Tibial nerve (tissue), 4 donors: Measurements from ENCODE around the gene CHD9NB. TPM values are rescaled to one million over a fixed set of nuclear protein-coding genes. Genes with fewer than 3 reads are reported as not detected.
A peak's percentile ranks its signal among the peaks of the same experiment; 100 is the strongest.

ENCODE experiments used
- DNase-seq, 2 donors: peaks; one replicate each; pipeline ENCODE4 v3.0.0-alpha.2; 2019; ENCODE audit warnings: low spot score in 2 of 2
- H3K27ac ChIP-seq, 4 donors: fragments of 200-600 bp; sonication (generic) in 3 of 4; one replicate each; pipeline ENCODE4 v1.5.1; 2017 to 2019; ENCODE audit warnings: mild to moderate bottlenecking in 1 of 4
- H3K27me3 ChIP-seq, 2 donors: fragments of 200-600 bp; sonication (generic) in 1 of 2; one replicate each; pipeline versions ENCODE4 v1.5.1 to v1.6.0; 2017 to 2019
- H3K36me3 ChIP-seq, 3 donors: fragments of 200-600 bp; sonication (generic); one replicate each; pipeline ENCODE4 v1.5.1; 2018 to 2019
- H3K4me1 ChIP-seq, 4 donors: fragments of 200-600 bp; sonication (generic) in 3 of 4; one replicate each; pipeline ENCODE4 v1.5.1; 2017 to 2019
- H3K4me3 ChIP-seq, 4 donors: fragments of 200-600 bp; sonication (generic) in 3 of 4; one replicate each; pipeline ENCODE4 v1.5.1; 2017 to 2019; ENCODE audit warnings: mild to moderate bottlenecking in 1 of 4, moderate library complexity in 1 of 4
- H3K9me3 ChIP-seq, 4 donors: fragments of 200-600 bp; sonication (generic) in 3 of 4; one replicate each; pipeline ENCODE4 v1.5.1; 2017 to 2019
- CTCF ChIP-seq, 5 experiments: fragments of 200-600 bp in 3 of 5; fragments of 450-650 bp in 2 of 5; sonication (generic) in 3 of 5; IDR thresholded peaks; one replicate each; pipeline ENCODE4 v1.5.1; 2016 to 2019; ENCODE audit warnings: antibody characterized with exemption in 5 of 5, mild to moderate bottlenecking in 3 of 5, moderate library complexity in 2 of 5
- EP300 ChIP-seq, 2 donors: sonication (generic); formaldehyde crosslinking; IDR thresholded peaks; one replicate each; pipeline ENCODE4 v1.6.1; 2017; ENCODE audit warnings: antibody characterized with exemption in 2 of 2, mild to moderate bottlenecking in 1 of 2
- POLR2A ChIP-seq, 2 donors: fragments of 450-650 bp; IDR thresholded peaks; one replicate each; pipeline ENCODE4 v1.6.1; 2017; ENCODE audit warnings: antibody characterized with exemption in 2 of 2, mild to moderate bottlenecking in 2 of 2, moderate library complexity in 2 of 2
- WGBS, 2 donors: methylation state at CpG; one replicate each; pipeline ENCODE4 v1.1.5; 2018; 5-methylcytosine and 5-hydroxymethylcytosine counted together
- total RNA-seq, 4 donors: library from RNA; depleted of rRNA; stranded (reverse); fragments of >200 nt; gene quantifications; one replicate each; pipeline ENCODE4 v1.1.0, GENCODE V29; 2016

CHD9NB gene
- total RNA-seq, 4 donors from 2014 or later: 5.1 to 16.4 (median 9.3) TPM

- DNase-seq: no peak
- TF ChIP-seq POLR2A (IDR thresholded peaks at IDR 0.05) (no peak), CTCF (IDR thresholded peaks at IDR 0.05) (no peak), EP300 (IDR thresholded peaks at IDR 0.05) (no peak)
- no peak overlapping the region for H3K4me3 ChIP-seq
- H3K4me1 ChIP-seq: peaks cover 7 to 83% (median 50%) of the 10 kb centered on the region in 4 donors
- no peaks in the 10 kb centered on the region for H3K36me3 ChIP-seq
- peak overlapping the region in 3 of 4 donors; percentile 73 to 93 (median 88) for H3K27ac ChIP-seq
- no peaks in the 10 kb centered on the region for H3K27me3 ChIP-seq
- H3K9me3 ChIP-seq: no peaks in the 10 kb centered on the region
- WGBS, 2 donors: 83 to 86% methylated on average over 2 of the region's 2 CpGs
These were observed 39.6 kb upstream of the CHD9NB start for GRCh38 chr16:53092284-53092683.

- H3K9me3 ChIP-seq: no peaks in the 10 kb centered on the region
- DNase-seq: peak in 1 of 2 donors; percentile 60
- no peak for TF ChIP-seq CTCF (IDR thresholded peaks at IDR 0.05)
- TF ChIP-seq EP300 (IDR thresholded peaks at IDR 0.05): peak in 1 of 2 donors; percentile 46
- H3K27me3 ChIP-seq: no peaks in the 10 kb centered on the region
- peaks cover 7 to 84% (median 50%) of the 10 kb centered on the region in 4 donors for H3K4me1 ChIP-seq
- peak overlapping the region; percentile 63 to 93 (median 80) for H3K27ac ChIP-seq
- no peaks in the 10 kb centered on the region for H3K36me3 ChIP-seq
- WGBS, 2 donors: 21 to 31% methylated on average over 7 of the region's 7 CpGs
- H3K4me3 ChIP-seq: peak overlapping the region in 2 of 4 donors; percentile 5 to 24
These were observed 38.9 kb upstream of the CHD9NB start for GRCh38 chr16:53091466-53092211.

- Histone ChIP-seq H3K4me1 (peaks cover 7 to 90% (median 57%) of the 10 kb centered on the region in 4 donors), H3K27ac (peak overlapping the region; percentile 63 to 93 (median 80)), H3K27me3 (no peaks in the 10 kb centered on the region), H3K9me3 (no peaks in the 10 kb centered on the region), H3K4me3 (peak overlapping the region in 1 of 4 donors; percentile 24), H3K36me3 (no peaks in the 10 kb centered on the region)
- peak; percentile 92 to 97 for DNase-seq
- TF ChIP-seq POLR2A (IDR thresholded peaks at IDR 0.05) (no peak), EP300 (IDR thresholded peaks at IDR 0.05) (peak; percentile 67 to 99), CTCF (IDR thresholded peaks at IDR 0.05) (peak in 1 of 5 experiments; percentile 11)
- WGBS, 2 donors: 1% methylated on average over 9 to 13 of the region's 13 CpGs
These were observed 38.1 kb upstream of the CHD9NB start for GRCh38 chr16:53090591-53091411.

GRCh38 chr16:53090286-53090590 is 37.5 kb upstream of the CHD9NB start:
- 10 to 15% methylated on average over 5 of the region's 5 CpGs for WGBS, 2 donors
- Histone ChIP-seq H3K27ac (peak overlapping the region; percentile 53 to 93 (median 80)), H3K9me3 (no peaks in the 10 kb centered on the region), H3K27me3 (no peaks in the 10 kb centered on the region), H3K36me3 (no peaks in the 10 kb centered on the region), H3K4me1 (peaks cover 7 to 96% (median 63%) of the 10 kb centered on the region in 4 donors), H3K4me3 (peak overlapping the region in 1 of 4 donors; percentile 24)
- no peak for TF ChIP-seq POLR2A (IDR thresholded peaks at IDR 0.05)
- TF ChIP-seq CTCF (IDR thresholded peaks at IDR 0.05): no peak
- no peak for TF ChIP-seq EP300 (IDR thresholded peaks at IDR 0.05)
- DNase-seq: no peak
